HG02840 (cell line): Measurements from ENCODE around the gene ZBTB7C.

Source experiments
- ATAC-seq: cut with Tn5 transposase; IDR thresholded peaks from one replicate; pipeline ENCODE4 v1.9.1; 2021; ENCODE audit warnings: mild to moderate bottlenecking, moderate library complexity, moderate number of reproducible peaks; ENCODE audit not compliant: unreplicated experiment, low FRiP score

Gene ZBTB7C

GRCh38 chr18:48136051-48136826 lies 272.9 kb downstream of the ZBTB7C start:
- no peak for ATAC-seq

DNA sequence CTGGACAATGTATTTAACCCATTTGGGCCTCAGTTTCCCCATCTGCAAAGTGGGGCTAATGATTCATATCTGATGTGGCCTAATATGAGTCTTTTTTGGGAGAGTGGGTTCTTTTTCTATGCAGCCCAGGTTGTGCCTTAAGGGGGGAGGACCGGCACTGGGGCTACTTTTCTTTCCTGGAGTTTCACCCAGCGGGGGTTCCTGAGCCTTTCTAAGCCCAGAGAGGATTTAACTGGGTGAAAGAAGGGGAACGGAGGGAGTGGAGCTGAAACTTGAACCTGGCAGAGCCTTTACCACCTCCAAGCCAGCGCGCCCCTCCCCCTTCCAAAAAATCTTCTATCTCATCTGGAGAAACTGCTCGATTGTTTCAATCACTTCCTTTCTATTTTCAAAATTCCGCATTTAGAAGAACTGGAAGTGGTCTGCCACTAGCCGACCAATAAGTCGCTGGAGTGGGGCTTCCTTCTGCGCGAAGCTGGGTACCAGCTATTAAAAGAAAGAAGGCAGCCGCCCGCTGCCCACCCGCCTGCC lies 273.7 kb downstream of the ZBTB7C start:
- no peak for ATAC-seq

DNA sequence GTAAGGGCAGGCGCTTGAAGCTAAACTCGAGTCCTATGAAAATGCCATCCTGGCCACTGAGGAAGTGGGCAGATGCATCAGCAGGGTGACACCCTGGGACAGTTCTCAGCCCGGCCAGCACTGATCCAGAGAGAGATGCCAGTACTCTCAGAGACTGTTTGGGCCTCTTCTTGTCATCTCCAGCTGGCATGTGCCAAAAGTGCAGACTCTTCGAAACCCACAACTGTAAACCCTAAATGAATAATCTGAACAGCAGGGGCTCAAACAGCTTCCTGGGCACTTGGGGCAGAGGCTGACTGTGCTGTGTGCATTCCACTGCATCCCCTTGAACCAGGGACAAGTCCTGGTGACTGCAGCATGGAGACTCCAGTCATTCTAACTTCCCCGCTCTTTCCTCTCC lies 274.6 kb downstream of the ZBTB7C start:
- no peak for ATAC-seq

GRCh38 chr18:48133671-48134251 lies 275.4 kb downstream of the ZBTB7C start:
- ATAC-seq, result no peak

DNA sequence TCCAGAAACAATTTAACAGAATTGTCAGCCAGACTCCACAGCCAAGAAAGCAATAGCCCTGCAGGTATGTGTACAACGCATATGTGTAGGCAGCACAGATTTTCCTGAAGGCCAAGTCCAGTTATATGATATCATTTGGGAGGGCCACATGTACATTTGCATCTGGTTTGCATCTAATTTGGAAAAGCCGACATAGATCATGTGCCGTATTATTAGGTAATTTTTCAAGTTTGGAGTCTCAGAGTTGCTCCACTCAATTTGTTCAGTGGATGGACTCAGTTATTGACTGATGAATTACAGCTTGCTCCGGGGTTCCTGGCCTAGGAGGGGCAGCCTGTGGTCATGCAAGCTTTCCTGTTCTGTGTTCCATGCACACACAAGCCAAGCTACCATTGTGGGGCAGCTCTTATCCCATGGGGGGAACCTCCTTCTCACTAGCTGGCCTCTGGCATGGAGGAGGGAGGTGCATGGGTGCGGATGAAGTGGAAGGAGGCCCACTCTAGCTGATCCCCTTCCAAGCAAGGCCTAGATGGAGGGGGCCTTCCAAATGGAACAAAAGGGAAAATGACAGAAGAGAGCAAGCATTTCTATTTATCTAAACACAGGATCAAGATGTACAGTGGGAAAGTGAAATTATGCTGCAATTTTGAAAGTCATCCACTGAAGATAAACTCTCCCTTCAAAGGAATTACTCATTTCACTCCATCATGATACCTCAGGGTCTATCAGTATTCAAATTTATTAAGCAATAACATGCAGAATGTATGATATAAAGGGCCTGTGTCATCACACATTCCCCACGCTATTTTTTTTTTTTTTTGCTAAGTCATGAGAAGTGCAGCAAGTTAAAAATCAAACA lies 276.2 kb downstream of the ZBTB7C start:
- no peak for ATAC-seq

- no peak for ATAC-seq
Measured at GRCh38 chr18:48131042-48131441, 278.1 kb downstream of the ZBTB7C start.

GRCh38 chr18:48129621-48130082 lies 279.5 kb downstream of the ZBTB7C start:
- ATAC-seq, result no peak

- ATAC-seq, result no peak
Measured at GRCh38 chr18:48127606-48128005, 281.6 kb downstream of the ZBTB7C start.

- no peak for ATAC-seq
Measured at GRCh38 chr18:48126240-48126639, 282.9 kb downstream of the ZBTB7C start.

GRCh38 chr18:48125724-48126123 lies 283.5 kb downstream of the ZBTB7C start:
- ATAC-seq, result no peak

DNA sequence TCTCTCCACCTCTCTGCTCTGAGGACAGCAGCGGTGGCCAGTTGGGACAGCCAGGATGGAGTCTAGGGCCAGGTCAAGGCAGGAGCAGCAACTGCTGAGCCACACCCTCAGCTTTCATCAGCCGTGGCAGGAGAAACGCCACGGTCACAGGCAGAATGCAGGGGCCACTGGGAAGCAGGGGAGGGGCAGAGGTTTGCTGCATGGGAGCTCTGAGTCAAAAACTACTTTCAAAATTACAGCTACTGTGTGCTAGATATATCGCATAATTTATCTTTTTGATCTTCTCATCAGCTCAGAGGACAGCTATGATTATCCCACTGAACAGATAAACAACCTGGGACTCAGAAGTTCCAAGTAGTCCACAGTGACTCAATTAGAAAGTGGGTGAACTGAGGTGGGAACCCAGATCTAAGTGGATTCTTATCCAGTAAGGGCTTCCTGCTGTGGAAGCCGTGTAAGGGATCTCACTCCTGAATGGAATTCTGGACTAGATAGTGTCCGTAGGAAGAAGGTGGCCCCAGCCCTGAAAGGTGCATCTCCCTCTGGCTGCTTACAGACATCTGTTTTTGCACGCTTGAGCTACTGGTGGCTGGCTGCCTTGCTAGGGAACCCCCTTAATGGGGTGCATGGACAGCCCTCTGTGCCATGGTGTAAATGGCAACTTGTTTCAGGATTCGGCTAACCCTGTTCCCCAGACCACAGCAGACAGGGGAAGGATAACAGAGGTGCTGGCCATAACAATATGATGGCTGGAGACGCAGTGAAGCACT lies 284.1 kb downstream of the ZBTB7C start:
- no peak for ATAC-seq

GRCh38 chr18:48123941-48124340 lies 285.2 kb downstream of the ZBTB7C start:
- ATAC-seq, result no peak

GRCh38 chr18:48123324-48123723 lies 285.9 kb downstream of the ZBTB7C start:
- ATAC-seq, result no peak

GRCh38 chr18:48122816-48123215 lies 286.4 kb downstream of the ZBTB7C start:
- no peak for ATAC-seq

GRCh38 chr18:48122376-48122775 lies 286.8 kb downstream of the ZBTB7C start:
- ATAC-seq, result no peak

DNA sequence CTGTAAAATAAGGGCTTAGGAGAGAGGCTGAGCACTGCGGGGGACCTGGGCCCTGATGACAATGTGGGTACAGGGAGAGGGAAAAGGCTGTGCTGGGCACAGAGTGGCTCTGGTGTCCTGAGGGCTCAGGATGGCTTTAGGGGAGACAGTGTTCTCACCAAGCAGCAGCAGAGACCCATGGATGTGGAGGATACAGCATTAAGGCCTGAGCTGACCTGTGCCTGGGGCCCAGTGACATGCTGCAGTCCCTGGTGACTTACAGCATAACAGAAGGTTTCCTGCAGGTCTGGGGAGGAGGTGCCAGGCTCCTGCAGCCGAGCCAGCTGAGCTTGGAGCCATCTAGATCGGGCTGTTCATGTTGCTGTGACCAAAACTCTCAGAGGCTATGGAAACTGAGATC lies 287.4 kb downstream of the ZBTB7C start:
- ATAC-seq, result no peak

- no peak for ATAC-seq
Measured at GRCh38 chr18:48119204-48119603, 290.0 kb downstream of the ZBTB7C start.

DNA sequence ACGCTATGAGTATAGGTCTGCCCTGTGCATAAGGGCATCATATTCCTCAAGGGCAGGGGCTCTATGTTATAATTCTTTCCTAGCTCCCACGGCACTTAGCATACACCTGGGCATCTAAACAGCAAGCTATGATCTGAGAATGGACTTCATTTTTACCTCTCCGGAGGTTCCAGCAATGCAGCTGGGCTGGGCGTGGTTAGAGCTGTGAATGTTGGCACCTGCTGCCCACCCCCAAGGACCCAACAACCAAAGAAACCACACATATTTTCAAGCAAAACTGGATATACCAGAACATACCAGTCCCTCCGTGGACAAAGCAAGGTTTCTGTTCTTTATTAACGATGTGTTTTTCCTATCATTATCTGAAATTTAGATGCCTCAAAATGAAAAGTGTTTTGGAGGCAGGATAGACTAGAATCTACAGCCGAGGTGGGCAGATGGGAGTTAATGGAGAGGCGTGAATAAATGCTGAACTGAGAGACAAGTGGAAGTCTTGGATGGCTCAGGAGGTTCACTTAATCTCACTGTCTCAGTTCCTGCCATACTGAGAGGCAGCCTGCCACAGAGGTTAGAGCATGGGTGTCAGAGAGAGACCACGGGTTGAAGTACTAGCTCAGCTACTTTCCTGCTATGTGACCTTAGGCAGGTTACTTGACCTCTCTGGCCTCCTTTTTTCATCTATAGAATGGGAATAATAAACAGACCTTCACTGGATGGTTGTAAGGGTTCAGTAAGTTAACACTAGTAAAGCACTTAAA lies 292.1 kb downstream of the ZBTB7C start:
- ATAC-seq, result no peak

GRCh38 chr18:48116017-48116416 lies 293.2 kb downstream of the ZBTB7C start:
- no peak for ATAC-seq

GRCh38 chr18:48113691-48114090 lies 295.5 kb downstream of the ZBTB7C start:
- no peak for ATAC-seq
